Esophagus muscularis mucosa (tissue), 3 donors: ENCODE results near the gene TRIM15.

Experiments
- POLR2A ChIP-seq: fragments of 450-650 bp; IDR thresholded peaks from one replicate; pipeline ENCODE4 v1.6.1; 2017; ENCODE audit warnings: antibody characterized with exemption, moderate library complexity, mild to moderate bottlenecking, low read depth
- POLR2AphosphoS5 ChIP-seq, 2 donors: sonication (generic); formaldehyde crosslinking; IDR thresholded peaks; one replicate each; pipeline ENCODE4 v1.6.1; 2017; ENCODE audit warnings: antibody characterized with exemption in 2 of 2
- TF ChIP-seq, protein P1 (sequence below), 3 experiments: fragments of 200-600 bp in 2 of 3; fragments of 450-650 bp in 1 of 3; sonication (generic) in 2 of 3; IDR thresholded peaks; one replicate each; pipeline ENCODE4 v1.5.1; 2017 to 2019; ENCODE audit warnings: antibody characterized with exemption in 3 of 3, mild to moderate bottlenecking in 2 of 3, moderate library complexity in 1 of 3

DNA sequence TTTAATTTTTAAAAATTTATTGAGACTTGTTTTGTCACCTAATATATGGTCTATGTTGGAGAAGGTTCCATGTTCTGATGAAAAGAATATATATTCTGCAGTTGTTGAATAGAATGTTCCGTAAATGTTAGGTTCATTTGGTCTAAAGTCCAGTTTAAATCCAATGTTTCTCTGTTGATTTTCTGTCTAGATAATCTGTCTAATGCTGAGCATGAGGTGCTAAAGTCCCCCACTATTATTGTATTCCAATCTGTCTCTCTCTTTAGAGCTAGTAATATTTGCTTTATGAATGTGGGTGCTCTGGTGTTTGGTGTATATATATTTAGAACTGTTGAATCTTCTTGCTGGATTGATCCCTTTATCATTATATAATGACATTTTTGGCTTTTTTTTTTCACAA is 15.5 kb downstream of the TRIM15 start:
- TF ChIP-seq, protein P1, sequence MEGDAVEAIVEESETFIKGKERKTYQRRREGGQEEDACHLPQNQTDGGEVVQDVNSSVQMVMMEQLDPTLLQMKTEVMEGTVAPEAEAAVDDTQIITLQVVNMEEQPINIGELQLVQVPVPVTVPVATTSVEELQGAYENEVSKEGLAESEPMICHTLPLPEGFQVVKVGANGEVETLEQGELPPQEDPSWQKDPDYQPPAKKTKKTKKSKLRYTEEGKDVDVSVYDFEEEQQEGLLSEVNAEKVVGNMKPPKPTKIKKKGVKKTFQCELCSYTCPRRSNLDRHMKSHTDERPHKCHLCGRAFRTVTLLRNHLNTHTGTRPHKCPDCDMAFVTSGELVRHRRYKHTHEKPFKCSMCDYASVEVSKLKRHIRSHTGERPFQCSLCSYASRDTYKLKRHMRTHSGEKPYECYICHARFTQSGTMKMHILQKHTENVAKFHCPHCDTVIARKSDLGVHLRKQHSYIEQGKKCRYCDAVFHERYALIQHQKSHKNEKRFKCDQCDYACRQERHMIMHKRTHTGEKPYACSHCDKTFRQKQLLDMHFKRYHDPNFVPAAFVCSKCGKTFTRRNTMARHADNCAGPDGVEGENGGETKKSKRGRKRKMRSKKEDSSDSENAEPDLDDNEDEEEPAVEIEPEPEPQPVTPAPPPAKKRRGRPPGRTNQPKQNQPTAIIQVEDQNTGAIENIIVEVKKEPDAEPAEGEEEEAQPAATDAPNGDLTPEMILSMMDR (IDR thresholded peaks at IDR 0.05): no peak
- TF ChIP-seq POLR2AphosphoS5 (IDR thresholded peaks at IDR 0.05) (no peak), POLR2A (no peak)
